GM21529 (cell line): Measurements from ENCODE around the gene TBX4.

Experiments
- ATAC-seq: cut with Tn5 transposase; IDR thresholded peaks from one replicate; pipeline ENCODE4 v1.9.1; 2021; ENCODE audit not compliant: unreplicated experiment

Gene TBX4

DNA sequence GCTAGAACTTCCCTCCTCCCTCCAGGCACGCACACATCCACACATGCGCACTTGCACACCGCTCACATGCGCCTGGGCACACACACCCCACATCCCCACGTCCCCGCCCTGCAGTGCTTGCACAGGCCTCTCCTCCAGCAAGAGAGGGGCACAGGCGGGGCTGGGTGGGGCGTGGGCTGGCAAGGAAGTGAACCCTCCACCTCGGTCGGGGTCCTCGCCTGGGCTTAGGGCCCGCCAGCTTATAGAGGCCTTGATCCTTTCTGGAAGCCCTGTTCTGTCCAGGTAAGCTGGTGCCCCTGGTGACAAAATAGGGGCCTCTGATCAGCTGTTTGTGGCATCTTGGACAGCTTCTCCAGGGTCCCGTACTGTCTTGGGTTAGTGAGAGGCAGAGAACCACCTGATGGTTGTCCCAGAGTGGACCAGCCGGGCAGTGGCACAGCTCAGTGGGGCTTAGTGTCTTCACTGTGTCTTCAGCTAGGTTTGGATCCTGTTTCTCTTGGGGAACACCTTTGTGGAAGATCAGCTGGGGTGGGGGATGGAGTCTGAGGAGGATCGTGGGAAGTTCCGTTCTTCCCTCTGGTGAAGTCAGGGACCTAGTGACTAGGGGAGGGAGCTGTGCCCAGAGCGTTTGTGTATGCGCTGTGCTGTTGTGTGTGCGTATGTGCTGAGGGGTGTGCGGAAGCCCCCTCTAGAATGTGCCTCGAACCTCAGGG lies 12.1 kb downstream of the TBX4 start:
- no peak for ATAC-seq

DNA sequence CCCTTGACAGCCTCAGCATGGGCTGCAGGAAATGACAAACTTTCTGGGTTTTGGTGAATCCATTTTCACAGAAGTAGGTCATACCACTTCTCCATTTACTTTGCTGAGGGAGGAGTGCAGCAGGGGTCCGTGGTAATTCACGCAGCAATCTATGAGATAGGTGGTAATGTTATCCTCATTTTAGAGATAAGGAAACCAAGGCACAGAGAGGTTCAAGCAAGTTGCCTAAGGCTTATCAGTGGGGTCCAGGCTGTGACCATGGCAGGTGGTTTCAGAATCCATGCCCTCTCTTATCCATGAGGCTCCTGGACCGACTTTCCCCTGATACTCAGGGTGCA lies 12.6 kb downstream of the TBX4 start:
- ATAC-seq: no peak

DNA sequence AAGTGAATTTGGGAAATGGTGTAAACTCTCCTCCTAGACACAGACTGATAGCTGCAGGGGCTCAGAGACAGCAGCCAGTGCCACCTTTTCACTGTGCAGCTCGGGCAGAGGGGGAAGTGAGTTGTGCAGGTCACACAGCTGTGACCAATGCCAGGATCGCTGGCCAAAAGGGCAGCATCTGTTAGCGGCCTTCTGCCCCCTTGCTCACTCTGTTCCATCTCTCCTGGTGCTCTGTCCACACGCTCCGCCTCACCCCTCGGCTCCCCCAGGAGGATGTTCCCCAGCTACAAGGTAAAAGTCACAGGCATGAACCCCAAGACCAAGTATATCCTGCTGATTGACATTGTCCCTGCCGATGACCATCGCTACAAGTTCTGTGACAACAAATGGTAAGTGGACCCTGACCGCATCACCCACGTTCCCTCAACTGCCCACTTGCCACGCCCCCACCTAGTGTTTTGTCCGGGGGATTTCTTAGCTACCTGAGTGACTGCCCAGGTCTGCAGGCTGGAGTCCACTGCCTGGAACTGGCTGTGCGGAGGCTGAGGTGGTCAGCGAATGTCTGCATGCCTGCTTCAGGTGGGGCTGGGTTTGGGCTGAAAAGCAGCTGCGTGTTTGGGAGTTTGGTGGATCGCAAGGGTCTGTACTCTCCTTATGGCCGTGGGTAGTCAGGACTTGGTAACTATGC lies 13.5 kb downstream of the TBX4 start:
- ATAC-seq: no peak

DNA sequence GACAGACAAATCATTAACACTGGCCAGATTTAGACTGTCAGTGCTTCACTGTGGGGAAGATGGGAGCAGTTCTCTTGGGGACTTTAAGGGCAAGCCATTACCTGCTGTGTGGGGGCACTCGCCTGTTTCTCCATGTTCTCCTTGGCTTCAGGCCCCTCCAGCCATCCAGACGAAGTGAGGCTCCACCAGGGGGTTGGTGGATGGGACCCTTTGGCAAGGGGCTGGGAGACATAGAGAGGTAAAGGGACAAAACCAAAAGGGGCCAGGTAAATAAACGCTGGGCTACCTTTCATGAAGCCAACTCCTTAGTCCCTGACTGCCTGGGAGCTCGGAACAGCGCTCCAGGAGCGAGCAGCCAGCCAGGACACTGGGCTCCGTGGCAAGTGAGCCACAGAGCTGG lies 14.0 kb downstream of the TBX4 start:
- ATAC-seq: no peak

DNA sequence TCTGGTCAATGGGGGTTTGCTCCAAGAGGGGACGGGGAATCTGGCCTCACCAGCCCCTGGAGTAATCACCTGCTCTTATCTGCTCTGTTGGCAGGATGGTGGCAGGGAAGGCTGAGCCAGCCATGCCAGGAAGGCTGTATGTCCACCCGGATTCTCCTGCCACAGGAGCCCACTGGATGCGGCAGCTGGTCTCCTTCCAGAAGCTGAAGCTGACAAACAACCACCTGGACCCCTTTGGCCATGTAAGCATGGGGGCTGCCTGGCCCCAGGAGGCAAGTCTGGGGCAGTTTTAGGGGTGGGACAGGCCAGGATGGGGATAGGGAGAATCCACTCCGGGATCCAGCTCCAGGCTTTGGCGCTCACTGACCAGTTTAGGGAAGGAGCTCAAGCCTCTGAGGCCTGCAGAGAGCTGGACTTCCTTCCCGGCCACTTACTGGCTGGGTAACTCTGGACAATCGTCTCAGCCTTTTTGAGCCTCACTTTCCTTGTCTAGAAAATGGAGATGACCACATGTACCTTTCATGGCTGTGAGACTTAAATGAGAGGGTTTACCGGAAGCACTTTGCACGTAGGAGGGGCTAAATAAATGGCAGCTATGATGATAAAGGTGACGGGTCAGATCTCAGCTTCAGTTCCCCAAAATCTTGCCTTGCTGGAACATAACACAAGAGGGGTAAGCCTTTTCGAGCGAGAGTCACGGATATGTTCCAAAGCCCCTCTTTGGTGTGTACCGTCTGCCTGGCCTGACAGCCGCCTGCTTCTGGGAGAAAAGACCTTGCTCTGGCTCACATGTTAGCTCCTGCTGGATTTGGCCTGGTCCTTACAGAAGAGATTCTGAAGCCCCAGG lies 15.4 kb downstream of the TBX4 start:
- ATAC-seq: no peak

DNA sequence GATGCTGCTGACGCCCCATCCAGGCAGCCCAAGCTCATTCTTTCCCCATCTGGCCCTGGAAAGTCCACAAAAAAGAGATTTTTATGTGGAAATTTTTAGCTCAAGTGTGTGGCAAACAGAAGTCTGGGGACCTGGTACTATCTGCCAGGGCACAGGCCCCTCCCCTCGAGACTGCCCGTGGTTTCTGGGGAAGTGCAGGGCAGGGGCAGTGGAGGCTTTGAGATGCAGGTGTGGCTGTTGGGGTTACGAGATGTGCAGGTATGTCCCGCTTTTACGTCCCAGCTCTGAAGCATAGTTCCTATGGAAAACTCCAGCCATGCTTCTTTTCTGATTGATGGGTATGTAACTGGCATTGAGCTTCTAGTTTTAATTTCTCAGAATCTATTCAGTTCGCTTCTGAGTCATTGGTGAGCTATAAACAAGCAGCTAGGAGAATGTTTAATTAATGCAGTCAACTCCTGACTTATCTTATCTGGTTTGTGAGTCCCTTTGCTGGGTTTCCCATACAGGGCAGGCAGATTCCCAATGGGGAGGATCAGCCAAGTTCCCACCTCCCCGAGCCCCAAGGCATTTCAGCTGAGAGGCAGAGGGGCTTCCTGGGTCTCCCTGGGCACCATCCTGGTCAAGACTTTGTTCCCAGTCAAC lies 16.2 kb downstream of the TBX4 start:
- ATAC-seq: no peak

DNA sequence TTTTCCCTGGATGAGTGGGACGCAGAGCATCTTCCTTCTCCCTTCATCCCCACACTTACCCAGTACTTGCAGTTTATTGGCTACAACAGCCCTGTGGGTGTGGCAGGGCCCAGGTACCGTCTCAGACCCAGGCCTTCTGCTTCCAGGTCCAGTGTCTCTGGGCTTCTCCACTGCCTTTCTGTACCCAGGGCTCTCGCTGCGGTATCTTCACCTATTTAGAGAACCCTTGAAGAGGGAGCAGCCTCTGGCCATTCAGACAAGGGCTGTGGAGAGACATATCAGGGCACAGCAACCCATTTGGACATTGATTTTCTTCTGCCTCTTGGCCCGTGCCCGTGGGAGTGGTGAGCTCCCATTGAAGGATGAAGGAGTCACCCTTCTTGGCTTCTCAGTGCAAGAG lies 17.3 kb downstream of the TBX4 start:
- ATAC-seq: no peak

DNA sequence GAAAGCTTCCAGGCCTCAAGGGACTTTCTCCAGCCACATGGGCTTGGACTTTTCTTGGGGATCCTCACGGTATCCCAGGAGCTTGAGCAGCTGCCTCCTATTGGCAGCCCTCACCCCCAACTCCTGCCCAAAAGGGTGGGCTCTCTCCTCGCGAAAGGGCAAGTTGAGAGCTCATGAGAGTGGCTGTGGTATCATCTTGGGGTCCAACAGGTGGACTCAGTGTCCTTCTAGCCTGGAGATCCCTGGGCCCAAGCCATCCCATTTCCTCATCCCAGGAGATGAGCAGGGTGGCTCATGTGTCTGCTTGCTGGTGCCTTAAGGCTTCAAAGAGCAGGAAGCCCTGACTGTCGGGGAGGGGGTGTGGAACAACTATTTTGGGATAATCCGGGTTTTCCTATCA lies 17.7 kb downstream of the TBX4 start:
- ATAC-seq: no peak

DNA sequence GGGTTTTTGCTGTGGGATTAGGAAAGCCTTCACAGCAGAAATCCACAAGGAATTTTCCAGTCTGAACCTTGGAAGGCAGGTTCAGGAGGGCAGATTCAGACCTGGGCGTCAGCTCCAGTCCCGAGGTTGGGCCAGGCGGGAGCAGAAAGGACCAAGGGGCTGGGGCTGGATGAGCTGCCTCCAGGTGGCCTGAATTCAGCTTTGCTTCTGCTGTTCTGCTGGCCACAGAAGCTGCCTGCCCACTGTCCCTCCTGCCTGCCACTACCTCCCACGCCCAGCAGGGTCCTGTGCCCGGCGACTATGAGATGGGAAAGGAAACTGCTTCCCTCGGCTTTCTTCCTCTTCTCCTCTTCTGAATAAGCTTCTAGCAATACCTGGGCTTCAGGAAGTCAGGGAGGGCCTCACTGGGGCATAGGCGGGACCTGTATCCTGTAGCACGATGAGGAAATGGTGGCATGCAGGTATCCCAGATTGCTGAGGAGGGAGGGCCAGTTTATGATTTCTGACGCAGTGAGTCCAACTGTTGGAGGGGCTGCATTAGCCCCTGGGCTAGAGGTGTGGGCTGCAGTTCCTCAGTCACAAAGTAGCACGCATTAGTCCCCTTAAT lies 18.4 kb downstream of the TBX4 start:
- no peak for ATAC-seq

DNA sequence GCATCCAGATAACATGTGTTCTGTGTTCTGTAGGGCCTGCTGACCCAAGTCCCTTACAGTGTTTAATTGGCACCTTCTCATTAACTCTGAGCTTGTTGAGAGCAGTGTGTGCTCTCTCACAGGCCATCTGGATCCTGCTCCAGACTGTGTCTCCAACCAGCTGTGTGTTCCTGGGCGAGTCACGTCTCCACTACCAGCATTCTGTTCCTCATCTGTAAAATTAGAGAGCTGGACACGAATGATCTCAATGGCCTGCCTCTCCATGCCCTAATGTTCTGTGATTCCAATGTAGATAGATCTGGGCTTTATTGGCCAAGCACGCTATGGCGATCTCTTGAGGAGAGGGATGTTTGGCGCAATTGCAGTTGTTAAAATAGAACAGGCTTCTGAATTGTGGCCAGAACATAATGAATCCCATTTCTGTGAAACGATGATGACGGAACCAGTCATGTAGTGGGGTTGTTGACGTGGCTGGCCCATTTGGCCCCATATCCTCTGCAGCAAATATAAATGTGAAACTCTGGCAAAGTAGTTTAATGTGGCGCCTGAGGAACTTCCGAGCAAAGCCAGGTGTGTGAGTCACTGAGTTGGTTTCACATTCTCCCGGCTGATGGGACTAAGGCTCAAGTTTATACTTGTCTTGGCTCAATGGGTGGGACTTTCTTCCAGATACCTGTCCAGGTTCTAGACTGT lies 22.2 kb downstream of the TBX4 start:
- no peak for ATAC-seq

DNA sequence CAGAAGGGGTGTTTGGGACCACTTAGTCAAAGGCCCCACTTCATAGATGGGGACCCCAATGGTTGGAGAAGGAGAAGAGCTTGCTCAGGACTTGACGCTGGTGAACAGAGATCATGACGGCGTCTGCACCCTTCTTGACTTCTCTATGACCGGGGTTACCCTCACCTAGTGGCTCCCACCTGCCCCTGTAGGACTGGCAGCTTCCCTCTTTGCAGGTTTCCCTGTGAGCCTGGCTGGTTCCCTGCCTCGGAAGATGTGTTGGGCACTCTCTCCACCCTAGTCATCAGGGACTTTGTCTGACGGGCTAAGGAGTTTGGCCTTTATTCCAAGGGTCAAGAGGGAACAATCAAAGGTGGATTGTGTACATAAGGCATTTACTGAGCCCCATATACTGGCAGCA lies 22.7 kb downstream of the TBX4 start:
- ATAC-seq: no peak

DNA sequence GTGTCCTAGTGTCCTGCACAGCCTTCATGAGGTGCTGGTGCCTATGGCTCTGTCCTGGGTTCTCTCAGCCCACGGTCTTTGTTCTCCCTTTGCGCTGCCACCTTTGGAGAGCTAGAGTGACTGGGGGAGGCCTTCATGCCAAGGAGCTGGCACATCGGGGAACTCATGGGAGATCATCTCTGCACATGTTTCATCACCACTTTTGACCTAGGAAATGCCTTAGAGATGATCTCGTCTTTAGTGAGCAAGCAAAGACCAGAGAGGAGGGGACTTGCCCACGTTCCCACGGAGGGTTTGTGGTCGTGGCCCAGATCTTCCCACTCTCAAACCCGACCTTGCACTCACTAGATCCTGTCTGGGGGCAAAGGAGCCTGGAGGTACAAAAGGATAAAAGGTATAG lies 23.5 kb downstream of the TBX4 start:
- ATAC-seq: no peak

DNA sequence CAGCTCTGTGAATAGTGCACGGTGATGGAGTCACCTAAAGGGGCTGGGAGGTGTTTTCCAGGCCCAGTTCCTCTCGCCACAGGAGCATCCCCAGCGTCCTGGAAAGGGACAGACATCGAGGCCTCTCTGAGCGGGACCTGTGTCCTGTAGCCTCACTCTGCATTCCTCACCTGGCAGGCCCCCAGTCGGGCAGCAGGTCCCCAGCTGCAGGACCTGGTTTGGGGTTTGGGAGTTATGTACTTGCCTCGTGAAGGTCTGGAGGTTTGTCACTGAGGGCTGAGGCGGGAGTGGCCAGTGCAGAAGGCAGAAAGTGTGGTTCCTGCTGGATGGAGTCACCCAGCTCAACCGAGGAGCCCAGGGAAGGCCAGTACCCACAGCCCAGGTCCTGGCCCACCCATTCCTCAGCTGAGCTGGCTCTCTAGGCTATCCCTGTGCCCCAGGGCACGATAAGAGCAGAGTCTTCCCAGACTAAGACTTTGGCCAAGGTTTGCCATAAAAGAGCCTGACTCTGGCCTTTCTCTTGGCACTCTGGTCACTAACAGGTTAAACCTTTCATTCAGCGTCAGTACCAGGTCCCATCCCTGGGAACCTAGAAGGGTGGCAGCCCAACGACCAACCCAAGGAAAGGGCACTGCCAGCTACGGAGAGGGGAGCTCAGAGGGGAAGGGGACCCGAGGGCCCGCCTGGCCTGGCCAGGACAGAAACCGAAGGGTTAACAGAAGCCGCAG lies 24.4 kb downstream of the TBX4 start:
- ATAC-seq: no peak

DNA sequence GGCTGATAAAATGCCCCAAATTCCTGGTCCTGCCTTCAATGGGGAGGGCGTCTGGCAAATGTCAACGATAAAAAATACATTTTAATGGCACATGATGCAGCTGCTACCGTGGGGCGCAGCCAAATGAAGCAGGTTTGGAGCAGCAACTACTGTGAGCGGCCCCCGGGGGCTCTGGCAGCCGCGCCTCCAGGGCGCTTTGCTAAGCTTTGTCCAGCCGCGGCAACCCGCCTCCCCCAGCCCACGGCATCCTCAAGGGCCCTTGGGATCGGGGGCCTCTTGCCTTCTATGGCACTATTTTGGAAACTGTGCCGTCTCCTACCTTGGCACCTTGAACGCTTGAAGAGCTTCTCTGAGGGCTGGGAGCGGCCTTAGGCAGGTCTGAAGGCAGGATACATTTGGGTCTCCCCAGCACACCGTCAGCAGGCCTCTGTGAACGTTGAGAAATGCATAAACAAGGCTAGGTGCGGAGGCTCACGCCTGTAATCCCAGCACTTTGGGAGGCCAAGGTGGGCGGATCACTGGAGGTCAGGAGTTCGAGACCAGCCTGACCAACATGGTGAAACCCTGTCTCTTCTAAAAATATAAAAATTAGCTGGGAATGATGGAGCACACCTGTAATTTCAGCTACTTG lies 25.1 kb downstream of the TBX4 start:
- ATAC-seq: no peak

DNA sequence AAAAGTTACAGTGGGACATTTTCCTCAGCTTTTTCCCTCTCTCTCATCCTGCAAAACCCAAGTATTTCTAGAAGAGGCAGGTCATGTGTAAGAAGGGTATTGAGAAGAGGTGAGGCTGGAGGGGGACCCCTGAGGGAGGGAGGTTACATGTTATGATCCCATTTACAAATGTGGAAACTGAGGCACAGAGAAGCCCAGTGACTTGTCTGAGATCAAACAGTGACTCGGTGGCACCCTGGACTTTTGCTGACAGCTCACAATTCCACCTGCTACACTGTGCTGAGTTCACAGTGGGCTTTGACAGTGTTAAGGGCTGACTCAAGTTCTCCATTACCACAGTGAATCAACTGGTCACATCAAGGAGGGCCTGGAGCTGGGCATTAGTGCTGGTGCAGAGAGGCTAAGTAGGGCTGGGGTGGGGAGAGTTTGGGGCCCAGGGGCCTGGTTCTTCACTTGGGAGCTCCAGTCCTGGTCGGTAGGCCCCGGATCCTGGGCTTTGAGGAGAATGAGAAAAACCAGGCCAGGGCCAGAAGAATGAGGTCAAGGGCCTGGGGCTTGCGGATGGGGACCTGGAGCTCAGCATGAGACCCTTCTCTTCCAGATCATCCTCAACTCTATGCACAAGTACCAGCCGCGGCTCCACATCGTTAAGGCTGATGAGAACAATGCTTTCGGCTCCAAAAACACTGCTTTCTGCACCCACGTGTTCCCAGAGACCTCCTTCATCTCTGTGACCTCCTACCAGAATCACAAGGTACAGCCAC lies 26.0 kb downstream of the TBX4 start:
- no peak for ATAC-seq

DNA sequence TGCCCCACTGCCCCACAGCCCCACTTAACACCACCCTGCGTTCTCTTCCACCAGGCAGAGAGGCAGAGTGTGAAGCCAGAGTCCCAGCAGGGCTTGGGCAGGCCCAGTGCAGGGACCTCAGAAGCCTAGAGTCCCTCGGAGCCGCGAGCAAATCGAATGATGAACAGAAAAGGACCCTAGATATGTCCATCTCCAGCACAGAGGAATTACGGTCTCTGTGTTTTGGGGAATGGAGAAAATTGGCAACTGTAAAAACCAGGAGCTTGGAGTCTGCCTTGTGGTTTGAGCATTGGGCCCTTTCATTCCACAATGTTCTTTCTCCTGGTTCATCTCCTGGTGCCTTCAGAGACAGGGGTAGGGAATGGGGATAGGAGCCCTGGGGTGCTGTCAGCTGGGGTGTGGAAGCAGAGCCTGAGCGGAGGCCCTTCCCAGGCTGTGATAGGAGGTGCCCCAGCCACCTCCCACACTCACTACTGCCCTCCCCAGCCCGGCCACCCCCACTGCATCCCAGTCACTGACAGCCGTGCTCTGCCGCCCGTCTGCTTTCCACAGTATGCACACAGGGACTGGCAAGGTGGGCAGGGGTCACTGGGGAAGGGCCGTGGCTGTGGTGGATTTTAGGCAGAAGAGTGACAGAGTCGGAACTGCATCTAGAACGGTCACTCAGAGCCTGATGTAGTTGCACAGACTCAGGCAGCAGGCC lies 26.7 kb downstream of the TBX4 start:
- no peak for ATAC-seq

DNA sequence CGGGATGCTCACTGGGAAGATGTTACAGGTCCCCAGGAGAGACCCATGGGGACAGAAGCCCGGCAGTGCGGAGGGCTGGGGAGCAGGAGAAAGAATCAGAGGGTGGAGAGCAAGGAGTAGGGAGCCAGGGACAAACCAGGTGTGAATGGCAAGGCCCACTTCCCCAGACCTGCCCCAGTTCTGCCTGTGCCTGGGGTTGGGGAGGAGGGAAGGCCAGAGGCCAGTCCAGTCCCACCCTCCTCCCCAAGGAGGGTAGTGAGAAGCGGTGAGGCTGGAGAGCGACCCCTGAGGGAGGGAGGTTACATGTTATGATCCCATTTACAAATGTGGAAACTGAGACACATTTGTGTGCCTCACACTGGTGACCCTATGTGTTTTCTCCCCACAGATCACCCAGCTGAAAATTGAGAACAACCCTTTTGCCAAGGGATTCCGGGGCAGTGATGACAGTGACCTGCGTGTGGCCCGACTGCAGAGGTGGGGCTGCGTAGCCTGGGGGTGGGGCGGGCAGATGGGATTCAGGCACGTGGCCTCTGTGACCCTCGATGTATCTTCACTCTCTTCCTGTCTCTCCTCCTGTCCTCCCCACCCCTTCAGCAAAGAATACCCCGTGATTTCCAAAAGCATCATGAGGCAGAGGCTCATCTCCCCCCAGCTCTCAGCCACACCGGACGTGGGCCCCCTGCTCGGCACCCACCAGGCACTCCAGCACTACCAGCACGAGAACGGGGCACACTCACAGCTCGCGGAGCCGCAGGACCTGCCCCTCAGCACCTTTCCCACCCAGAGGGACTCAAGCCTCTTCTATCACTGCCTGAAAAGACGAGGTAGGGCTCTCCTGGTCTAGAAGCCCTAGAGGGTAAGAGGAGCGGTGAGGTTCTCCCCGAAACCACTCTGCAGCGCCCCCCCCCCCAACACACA lies 27.5 kb downstream of the TBX4 start:
- ATAC-seq: no peak
